Stomach (tissue), 4 donors: ENCODE results near the gene NLN.
"Not testable (repeated sequence)": the region's sequence is repeated elsewhere in the genome, so short reads cannot be mapped to it uniquely, and the experiment has no call there.

ENCODE experiments used
- POLR2A ChIP-seq, 4 donors: fragments of 450-650 bp; IDR thresholded peaks; one replicate each; pipeline ENCODE4 v1.6.1; 2016; ENCODE audit warnings: antibody characterized with exemption in 4 of 4, control low read depth in 2 of 4, mild to moderate bottlenecking in 1 of 4, moderate library complexity in 1 of 4
- TF ChIP-seq, protein P1 (sequence below), 7 experiments: fragments of 450-650 bp in 4 of 7; fragments of 200-600 bp in 3 of 7; sonication (generic) in 3 of 7; IDR thresholded peaks; one replicate each; pipeline ENCODE4 v1.5.1; 2016 to 2019; ENCODE audit warnings: antibody characterized with exemption in 7 of 7, control low read depth in 2 of 7, mild to moderate bottlenecking in 1 of 7

DNA sequence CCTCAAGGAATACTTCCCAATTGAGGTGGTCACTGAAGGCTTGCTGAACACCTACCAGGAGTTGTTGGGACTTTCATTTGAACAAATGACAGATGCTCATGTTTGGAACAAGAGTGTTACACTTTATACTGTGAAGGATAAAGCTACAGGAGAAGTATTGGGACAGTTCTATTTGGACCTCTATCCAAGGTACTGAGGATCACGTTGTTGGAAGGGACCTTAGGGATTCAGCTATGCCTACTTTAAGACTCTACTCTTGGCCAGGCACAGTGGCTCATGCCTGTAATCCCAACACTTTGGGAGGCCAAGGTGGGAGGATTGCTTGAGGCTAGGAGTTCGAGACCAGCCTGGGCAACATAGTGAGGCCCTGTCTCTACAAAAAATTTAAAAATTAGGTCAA lies 66.3 kb downstream of the NLN start:
- TF ChIP-seq, protein P1, sequence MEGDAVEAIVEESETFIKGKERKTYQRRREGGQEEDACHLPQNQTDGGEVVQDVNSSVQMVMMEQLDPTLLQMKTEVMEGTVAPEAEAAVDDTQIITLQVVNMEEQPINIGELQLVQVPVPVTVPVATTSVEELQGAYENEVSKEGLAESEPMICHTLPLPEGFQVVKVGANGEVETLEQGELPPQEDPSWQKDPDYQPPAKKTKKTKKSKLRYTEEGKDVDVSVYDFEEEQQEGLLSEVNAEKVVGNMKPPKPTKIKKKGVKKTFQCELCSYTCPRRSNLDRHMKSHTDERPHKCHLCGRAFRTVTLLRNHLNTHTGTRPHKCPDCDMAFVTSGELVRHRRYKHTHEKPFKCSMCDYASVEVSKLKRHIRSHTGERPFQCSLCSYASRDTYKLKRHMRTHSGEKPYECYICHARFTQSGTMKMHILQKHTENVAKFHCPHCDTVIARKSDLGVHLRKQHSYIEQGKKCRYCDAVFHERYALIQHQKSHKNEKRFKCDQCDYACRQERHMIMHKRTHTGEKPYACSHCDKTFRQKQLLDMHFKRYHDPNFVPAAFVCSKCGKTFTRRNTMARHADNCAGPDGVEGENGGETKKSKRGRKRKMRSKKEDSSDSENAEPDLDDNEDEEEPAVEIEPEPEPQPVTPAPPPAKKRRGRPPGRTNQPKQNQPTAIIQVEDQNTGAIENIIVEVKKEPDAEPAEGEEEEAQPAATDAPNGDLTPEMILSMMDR (IDR thresholded peaks at IDR 0.05), result not testable (repeated sequence)
- not testable (repeated sequence) for TF ChIP-seq POLR2A (IDR thresholded peaks at IDR 0.05)
